RKO (cell line): Measurements from ENCODE around the gene GLTPD2.

Experiments used
- DNase-seq: peaks from one replicate; pipeline ENCODE4 v3.0.0-alpha.2; 2016; ENCODE audit warnings: low spot score

Gene GLTPD2

GRCh38 chr17:4771519-4772234, 17.1 kb upstream of the GLTPD2 start, which contains the start of gene TM4SF5:
Gene TM4SF5, plus strand, starts transcription at chr17:4771886. Its CDS starts 37 bp downstream, at chr17:4771923.
- DNase-seq = no peak

GRCh38 chr17:4772235-4772613, 16.5 kb upstream of the GLTPD2 start:
- DNase-seq = no peak

GRCh38 chr17:4777969-4778760, 10.6 kb upstream of the GLTPD2 start:
- DNase-seq = no peak

- no peak for DNase-seq
Measured at GRCh38 chr17:4780325-4780955, 8.3 kb upstream of the GLTPD2 start.

GRCh38 chr17:4782652-4783051, 6.1 kb upstream of the GLTPD2 start:
- DNase-seq = no peak

GRCh38 chr17:4785311-4786105, 3.3 kb upstream of the GLTPD2 start:
- DNase-seq = no peak

GRCh38 chr17:4786106-4786511, 2.7 kb upstream of the GLTPD2 start, which contains the start of gene VMO1:
Gene VMO1, minus strand, starts transcription at chr17:4786364. Its CDS starts 12 bp downstream, at chr17:4786352.
- DNase-seq = no peak

GRCh38 chr17:4786516-4786915, 2.2 kb upstream of the GLTPD2 start:
- DNase-seq = no peak

- peak; percentile 65 for DNase-seq
Measured at GRCh38 chr17:4788159-4788806, 481 bp upstream of the GLTPD2 start.

GRCh38 chr17:4789701-4789950, 862 bp downstream of the GLTPD2 start:
- DNase-seq = no peak

- DNase-seq = peak; percentile 96
Measured at GRCh38 chr17:4789951-4790704, 1.4 kb downstream of the GLTPD2 start.

- DNase-seq = no peak
Measured at GRCh38 chr17:4790705-4791088, 1.9 kb downstream of the GLTPD2 start.

- DNase-seq = no peak
Measured at GRCh38 chr17:4795168-4795567, 6.4 kb downstream of the GLTPD2 start.

- peak; percentile 61 for DNase-seq
Measured at GRCh38 chr17:4796552-4796920, 7.8 kb downstream of the GLTPD2 start.

- no peak for DNase-seq
Measured at GRCh38 chr17:4800462-4801196, 11.9 kb downstream of the GLTPD2 start.

- no peak for DNase-seq
Measured at GRCh38 chr17:4802228-4802627, 13.5 kb downstream of the GLTPD2 start, which contains the start of gene C17orf114. Gene C17orf114, minus strand, starts transcription at chr17:4802328.

- peak; percentile 30 for DNase-seq
Measured at GRCh38 chr17:4806456-4806776, 17.7 kb downstream of the GLTPD2 start.

- DNase-seq = peak; percentile 87
Measured at GRCh38 chr17:4806777-4807604, 18.2 kb downstream of the GLTPD2 start, which contains the start of gene PLD2. Gene PLD2, plus strand, starts transcription at chr17:4807152. Its CDS starts 621 bp downstream, at chr17:4807773.

GRCh38 chr17:4807605-4808377, 19.0 kb downstream of the GLTPD2 start:
- no peak for DNase-seq
